Stimulated activated CD8-positive, alpha-beta memory T cell treated with anti-CD3 and anti-CD28 coated beads, Interleukin-12 subunit alpha, Interleukin-12 subunit beta, amount 100 ng/mL, for 24 hours (primary cell): ENCODE measurements around the gene BST1.
"Not testable (repeated sequence)": the region's sequence is repeated elsewhere in the genome, so short reads cannot be mapped to it uniquely, and the experiment has no call there.

Experiments used
- DNase-seq: peaks from one replicate; pipeline ENCODE4 v3.0.0-alpha.2; 2020; ENCODE audit errors: extremely low read depth

BST1 gene

DNA sequence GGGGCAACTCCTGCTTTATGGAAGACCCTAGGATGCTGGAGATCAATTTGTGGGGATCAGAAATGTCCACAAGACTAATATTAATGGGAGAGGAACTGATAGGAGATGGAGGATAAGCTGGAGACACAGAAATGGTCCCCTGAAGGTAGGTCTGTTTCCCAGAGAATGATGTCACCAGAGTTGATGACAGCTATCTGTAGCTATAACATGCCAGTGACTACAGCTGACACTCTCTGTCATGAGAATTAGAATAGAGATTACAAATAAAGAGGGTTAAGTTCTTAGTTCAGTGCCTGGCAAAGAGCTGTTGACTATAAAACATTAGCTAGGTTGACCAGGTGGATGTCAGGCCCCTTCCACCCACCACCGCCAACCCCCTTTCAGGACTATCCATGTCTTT lies 9.3 kb downstream of the BST1 start:
- DNase-seq = no peak

DNA sequence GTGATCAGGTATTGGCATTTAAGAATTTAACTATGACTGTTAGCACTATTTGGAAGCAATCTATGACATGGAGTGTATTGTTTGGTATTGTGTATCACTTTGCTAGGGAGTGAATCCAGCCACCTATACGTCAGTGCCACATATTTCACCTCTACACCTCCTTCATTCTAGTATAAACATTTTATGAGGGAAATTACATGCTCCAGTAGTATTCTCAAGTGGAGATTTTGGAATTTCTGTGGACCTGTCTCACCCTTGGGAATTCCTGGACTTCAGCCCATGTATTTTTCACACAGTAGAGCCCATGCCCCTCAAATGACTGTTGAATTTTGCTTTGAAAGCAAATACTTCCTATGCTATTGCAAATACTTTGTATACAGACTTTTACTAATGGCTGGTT lies 11.3 kb downstream of the BST1 start:
- no peak for DNase-seq

DNA sequence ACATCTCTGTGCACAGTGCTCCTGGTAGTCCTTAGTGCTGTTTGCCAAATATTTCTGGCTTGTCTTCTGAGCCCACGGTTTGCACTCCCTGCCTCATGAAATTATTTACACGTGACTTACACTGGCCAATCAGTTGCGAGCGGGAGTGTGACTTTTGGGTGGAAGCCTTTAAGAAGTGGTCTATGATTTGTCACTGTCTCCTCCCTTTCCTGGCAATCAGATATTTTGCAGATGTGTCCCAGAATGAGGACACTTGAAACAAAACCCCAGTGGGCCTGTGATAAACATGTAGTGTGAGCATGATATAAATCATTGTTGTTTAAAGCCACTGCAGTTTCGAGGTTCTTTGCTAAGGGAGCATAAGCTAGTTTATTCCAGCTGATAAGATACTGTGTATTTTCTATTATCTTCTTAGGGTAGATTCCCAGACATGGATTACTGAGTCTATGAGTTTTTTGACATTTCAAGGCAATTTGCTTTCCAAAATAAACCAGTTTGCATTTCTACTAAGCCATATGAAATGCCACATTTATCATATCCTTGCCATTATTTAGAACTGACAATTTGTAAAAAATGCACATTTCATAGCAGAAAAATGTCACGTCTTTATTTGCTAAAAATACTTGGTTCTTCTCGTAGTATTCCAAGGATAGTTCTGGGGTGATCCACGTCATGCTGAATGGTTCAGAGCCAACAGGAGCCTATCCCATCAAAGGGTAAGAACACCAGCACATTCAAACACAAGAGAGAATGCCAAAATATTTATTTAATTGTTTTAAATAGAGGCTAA lies 12.0 kb downstream of the BST1 start:
- no peak for DNase-seq

DNA sequence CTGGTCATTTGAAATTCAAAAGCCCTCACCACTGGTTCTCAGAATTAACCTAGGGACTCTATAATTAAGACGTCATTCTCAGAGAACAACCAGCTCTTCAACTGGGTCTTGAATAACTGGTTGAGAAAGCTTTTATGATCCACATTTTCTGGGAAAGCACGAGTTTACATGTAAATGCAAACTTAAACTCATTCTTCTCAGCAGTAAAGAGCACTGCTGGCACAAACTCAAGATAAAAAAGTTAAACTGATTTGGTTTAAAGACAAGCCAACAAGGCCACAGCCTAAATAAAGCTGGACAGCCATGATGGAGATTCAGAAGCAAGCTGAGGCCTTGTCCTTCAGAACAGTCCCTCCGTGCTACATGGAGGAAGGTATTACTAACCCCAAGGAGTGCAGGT lies 13.2 kb downstream of the BST1 start:
- DNase-seq = no peak

DNA sequence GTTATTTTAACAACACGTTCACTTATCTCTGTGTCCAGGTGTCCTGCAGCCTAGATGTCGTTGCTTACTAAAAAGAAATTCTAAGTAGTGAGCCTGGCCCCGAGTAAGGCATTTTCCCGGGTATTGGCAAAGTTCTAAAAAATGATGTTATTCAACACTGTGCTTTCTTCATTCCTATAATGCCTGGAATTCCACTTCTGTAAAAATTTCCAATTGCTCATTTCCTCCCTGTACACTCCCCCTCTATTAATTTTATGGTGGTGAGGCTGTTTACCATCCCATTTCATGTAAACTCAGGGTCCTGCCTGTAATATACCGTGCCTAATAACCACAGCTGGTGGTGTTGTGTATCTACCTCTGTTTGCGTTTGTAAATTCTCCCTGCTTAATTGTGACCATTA lies 14.2 kb downstream of the BST1 start:
- DNase-seq = no peak

DNA sequence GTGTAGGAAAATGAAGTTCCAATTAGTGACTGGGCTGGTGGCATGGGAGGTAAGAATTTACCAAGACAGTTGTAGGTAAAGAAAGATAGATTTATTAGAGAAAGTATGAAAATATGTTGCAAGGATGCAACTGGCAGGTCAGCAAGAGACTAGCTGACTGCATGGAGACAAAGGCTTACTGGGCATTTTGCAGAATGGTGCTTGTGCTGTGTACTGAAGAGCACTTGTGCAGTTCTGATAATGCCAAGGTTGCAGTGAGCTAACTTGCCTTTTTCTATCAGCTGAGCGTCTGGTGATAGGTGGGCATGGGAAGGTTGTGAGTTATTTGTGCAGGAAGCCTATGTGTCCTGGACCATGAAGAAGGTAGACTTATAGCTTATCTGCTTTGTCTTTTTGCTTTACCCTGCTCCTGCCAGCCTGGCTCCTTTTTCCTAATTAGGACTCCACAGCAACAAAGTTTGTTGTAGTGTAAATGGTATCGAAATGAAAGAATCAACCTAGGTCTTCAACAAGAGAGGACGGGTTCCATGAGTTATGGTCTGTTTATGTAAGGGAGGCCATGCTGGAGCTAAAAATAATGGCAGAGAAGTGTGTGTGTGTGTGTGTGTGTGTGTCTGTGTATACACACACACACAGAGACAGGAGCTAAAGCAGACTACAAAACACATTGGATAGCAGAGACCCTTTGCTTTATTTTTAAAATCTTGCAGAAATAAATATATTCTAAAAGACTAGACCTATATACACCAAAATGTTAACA lies 15.0 kb downstream of the BST1 start:
- no peak for DNase-seq

DNA sequence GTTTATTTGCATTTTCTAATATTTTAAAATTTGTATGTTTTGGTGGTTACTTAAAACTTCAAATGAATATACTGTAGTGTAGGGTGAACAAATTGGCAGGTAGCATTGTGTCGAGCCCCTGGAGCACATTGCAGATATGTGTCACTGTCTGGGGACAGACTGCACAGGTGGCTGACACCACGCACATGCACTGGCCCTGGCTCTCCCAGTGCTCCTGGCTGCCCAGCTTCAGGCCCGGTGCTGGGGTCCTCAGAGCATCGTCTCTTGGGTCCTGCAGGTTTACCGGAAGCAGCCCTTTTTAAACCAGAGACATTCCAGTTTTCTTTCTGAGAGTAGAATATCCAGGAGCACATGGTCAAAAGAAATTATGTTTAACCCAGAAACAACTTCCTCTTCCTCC lies 15.6 kb downstream of the BST1 start:
- DNase-seq = no peak

DNA sequence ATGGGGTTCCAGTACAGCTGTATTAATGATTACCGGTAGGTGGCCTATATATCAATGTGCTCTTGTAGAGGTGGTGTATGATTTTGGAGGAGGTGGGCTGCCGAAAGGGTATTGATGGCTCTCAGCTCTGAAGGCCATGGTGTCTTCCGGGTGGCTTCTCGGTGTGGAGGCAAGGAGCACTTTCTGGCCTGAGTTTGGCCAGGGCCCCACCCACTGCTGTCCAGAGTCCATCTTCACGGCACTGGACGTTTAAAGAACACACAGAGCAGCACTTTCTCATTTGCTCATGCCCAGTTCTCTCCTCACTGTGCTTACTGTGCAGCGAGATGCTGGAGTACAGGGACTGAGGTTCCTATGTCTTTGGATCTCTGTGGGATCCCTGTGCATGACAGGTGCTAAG lies 16.1 kb downstream of the BST1 start:
- DNase-seq = no peak

DNA sequence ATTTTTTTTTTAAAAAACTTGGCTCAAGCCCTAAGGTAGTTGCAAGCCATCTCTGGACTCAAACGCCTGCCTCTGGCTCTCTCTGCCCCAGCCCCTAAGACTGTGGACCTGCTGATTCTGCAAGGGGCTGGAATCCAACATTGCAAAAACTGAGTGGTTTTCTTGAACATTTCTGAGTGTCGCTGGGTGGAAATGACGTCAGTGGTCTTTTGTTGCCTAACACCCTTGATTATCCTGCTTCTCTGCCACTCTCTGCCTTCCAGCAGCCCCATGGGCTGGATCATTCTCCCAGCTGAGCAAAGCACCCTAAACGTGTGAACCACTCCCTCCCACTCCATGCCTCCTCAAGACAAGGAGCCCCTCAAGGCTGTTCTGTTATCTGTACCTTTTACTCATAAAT lies 16.6 kb downstream of the BST1 start:
- no peak for DNase-seq

DNA sequence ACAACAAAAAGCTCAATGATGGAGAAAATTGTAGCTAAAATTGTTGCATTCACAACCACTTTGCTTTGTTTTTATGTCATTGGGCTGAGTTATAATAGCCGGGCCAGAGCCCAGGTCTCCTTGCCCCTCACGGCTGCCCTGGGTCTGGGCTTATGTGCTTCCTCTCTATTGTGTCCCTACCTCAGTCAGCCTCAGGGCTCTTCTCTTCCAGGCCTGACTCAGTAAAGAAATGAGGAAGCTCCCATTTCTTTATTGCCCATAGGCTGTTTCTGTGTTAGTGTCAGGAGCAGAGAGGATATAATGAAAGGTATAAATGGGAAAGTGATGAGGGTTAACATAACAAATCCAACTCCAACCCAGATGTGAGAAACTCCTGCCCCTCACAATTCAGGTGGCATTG lies 18.0 kb downstream of the BST1 start:
- DNase-seq = no peak

DNA sequence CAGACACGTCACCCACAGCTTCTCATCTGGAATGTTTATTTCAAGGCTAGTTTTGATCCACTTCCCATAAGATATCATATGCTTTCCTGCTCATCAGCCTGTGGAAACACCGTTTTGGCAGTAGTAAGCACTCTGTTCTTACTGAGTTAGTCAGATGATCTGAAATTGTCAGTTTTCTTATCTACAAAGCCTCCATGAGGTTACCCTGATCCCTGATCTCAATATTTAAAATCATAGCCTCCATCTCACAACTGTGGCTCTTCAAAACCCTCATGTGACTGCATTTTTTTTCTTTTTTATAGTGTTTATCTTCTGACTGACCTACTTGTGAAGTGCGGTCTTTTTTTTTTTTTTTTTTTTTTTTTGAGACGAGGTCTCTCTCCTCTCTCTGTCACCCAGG lies 22.7 kb downstream of the BST1 start:
- no peak for DNase-seq

DNA sequence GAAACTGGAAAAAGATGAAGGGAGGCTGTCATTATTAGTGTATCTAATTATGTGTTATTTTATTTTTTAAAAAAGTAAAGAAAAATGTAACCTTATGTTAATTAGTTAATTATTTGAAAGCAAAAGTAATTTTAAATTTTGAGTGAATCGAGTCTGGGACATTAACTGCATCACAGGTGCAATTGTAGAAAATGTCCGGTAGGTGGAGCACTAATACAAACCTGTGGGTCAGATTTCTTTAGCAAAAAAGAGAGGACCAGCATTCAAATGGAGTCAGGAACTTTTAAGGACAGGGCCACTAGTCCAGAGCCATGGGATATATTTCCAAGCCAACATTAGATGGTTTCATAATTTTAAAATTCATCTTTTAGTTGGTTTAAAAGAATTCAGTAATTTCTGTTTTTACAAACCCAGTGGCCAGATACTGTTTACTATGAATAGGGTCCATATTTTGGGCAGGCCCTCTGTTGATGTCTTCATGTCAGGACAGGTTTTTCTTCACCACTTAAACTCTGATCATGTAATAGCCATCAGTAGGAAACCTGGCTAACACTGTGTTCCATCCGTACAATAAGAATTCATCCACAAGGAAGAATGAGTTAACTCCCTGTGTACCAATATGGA lies 27.2 kb downstream of the BST1 start:
- no peak for DNase-seq

DNA sequence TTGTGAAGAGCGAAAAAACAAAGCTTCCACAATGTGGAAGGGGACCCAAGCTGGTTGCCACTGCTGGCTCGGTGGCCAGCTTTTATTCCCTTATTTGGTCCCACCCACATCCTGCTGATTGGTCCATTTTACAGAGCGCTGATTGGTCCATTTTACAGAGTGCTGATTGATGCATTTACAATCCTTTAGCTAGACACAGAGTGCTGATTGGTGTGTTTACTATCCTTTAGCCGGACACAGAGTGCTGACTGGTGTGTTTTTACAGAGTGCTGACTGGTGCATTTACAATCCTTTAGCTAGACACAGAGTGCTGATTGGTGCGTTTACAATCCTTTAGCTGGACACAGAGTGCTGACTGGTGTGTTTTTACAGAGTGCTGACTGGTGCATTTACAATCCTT lies 30.2 kb downstream of the BST1 start:
- not testable (repeated sequence) for DNase-seq

DNA sequence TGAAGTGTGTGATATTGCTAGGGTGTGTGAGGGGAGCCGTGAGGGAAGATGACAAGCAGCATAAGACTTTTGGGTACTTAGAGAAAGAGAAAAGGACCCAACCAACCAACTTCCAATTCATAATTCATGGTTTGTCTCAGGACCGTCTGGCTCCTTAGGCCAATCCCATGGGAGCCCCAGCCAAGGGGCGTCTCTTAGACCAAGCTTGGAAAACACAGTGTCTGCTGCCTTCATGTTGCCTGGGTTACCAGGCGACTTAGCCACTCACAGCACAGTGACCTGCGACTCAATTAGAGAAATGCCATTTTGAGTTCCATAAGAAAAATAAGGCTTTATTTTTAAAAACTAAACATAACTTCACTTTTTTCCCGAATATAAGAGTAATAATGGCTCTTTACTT lies 32.7 kb downstream of the BST1 start:
- DNase-seq = no peak

DNA sequence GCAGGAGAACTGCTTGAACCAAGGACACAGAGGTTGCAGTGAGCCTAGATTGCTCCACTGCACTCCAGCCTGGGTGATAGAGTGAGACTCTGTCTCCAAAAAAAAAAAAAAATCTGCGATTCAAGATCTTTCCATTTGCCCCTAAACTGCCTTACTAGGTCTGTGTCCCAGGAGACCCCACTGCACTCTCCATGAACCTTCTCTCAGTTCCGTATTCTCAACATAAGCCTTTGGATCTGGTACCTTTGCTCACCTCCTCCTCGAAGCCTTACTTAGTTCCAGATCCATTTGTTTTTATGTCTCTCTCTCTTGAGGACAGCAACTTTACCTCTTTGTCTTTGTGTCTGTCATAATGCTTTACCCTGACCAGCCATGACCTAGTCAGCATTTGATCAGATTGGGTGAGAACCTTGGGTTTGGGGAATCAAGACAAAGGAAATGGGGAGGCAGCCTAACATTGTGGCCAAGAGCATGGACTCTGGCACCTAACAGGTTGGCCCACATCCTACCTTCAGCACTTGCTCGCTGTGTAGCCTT lies 33.7 kb downstream of the BST1 start:
- DNase-seq = no peak

DNA sequence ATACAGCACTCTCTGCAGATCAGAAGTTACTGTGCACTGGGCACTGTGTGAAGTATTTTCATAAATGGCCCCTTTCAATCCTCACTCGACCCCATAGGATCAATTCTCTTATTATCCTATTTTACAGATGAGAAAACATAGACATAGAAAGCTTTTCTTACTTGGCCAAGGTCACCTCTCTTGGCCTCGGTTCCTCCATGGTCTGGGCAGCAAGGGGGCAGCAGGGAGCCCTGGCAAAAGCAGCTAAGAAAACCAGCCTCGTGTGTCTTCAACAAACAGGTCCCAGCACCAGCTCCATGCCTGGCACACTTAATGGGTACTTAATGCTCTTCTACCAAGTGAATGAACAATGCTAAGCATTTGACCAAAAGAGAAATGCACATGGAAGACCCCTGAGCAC lies 34.4 kb downstream of the BST1 start:
- DNase-seq = no peak

DNA sequence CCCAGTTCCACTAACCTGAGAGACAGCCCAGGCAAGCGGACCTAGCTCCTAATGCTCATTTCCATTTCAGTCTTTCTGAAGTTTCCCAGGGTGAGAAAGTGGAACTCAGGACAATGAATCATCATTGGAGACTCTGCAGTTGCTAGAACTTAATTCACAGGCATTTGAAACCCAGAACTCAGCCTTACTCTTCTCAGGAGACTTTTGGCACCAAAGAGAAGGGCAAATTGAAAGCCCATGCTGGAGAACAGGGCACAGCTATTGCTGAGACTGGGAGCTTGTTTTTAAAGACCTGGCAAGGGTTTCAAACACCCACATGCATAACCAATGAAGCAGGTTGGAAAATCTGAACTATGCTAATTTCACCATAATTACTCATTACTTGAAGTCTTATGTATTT lies 36.0 kb downstream of the BST1 start:
- DNase-seq = no peak

DNA sequence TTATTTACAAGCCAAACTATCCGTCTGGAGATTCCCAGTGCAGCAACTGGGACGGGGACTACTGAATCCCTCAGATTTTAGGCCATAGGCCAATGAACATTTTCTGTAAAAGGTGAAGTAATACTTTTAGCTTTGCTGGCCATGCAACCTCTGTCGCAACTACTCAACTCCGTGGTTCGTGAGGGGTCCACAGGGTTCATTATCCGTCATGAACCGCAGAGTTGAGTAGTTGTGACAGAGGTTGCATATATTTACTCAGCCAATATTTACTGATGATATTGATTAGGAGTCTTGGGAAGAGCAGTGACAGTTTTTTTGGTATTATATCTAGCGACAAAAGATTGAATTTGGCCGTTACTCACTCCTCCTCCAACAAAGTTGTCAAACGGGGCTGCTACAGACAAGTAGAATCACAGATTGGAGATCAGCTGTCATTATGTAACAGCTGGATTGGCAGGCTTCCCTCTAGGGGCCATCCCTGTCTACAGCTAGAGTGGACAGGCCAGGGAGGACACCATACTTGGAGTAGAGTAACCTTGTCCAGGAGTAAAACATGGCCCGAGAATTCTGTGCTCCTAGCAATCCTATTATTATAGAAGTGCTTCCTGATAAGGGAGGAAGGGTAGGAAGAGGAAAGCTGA lies 38.0 kb downstream of the BST1 start:
- no peak for DNase-seq

DNA sequence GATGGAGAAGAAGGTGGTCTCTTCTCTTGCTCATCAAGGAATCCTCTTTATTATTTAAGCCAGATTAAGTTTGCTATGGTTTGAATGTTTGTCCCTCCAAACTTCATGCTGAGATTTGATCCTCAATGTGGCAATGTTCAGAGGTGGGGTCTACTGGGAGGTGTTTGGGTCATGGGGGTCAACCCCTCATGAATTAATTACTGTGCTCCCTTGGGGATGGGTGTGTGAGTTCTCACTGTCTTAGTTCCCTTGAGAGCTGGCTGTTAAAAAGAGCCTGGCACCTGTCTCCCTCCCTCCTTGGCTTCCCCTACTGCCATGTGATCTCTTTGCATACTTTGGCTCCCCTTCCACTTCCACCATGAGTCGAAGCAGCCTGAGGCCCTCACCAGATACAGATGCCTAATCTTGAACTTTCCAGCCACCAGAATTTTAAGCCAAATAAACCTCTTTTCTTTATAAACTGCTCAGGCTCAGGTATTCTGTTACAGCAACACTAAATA lies 39.3 kb downstream of the BST1 start:
- no peak for DNase-seq

DNA sequence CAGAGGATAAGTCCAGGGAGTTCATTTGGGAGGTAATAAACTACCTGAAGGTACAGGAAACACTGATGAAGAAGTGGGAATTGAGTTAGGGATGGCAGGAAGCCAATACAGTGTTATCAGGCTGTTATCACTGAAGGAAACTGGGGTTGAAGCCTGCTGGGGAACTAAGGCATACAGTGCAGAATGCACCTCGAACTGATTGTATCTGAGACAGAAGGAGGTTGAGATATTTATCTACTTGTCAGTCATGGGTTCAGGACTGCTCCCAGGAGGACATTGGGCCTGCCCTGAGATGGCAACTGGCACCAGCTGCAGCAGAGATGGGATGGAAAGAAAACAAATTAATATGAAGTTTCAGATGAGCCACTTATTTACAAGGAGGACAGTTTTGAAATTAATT lies 39.8 kb downstream of the BST1 start:
- DNase-seq = no peak

DNA sequence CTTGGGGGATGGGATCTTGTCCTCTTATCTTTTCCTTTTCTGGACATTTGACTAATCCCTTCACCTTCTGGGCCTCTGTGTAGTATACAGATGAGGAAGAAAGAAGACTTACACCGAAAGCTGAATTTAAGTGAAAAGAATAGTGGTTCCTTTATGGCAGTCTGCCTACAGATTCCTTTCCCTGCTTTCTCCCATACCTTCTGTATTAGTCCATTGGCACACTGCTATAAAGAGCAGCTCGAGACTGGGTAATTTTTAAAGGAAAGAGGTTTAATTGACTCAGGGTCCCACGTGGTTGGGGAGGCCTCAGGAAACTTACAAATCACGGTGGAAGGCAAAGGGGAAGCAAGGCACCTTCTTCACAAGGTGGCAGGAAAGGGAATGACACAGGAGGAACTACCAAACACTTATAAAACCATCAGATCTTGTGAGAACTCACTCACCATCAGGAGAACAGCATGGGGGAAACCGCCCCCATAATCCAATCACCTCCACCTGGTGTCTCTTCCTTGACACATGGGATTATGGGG lies 41.2 kb downstream of the BST1 start:
- no peak for DNase-seq

DNA sequence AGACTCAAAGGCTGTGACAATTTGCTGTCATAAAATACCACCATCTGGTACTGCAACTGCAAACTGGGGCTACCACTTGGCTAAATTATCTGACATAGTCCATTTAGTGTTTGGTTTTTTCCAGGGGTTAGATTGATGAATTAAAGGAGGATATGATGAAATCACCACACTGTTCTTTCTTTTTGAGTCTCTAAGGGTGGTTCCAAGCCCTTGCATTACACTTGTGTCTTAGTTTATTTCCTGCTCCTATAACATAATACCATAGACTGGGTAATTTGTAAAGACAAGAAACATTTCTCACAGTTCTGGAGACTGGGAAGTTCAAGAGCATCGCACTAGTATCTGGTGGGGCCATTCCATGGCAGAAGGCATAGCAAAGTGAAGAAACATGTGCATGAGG lies 43.2 kb downstream of the BST1 start:
- no peak for DNase-seq
